GM21723 (cell line): ENCODE measurements around the gene KCNJ16.

ENCODE experiments used
- ATAC-seq: cut with Tn5 transposase; IDR thresholded peaks from one replicate; pipeline ENCODE4 v1.9.1; 2021; ENCODE audit warnings: mild to moderate bottlenecking, moderate library complexity; ENCODE audit not compliant: unreplicated experiment

The KCNJ16 gene

GRCh38 chr17:70095455-70095854, 20.4 kb downstream of the KCNJ16 start:
- no peak for ATAC-seq

- ATAC-seq, result no peak
Measured at GRCh38 chr17:70096861-70097260, 21.8 kb downstream of the KCNJ16 start.

- ATAC-seq, result no peak
Measured at GRCh38 chr17:70098030-70098429, 23.0 kb downstream of the KCNJ16 start.

GRCh38 chr17:70099294-70099693, 24.3 kb downstream of the KCNJ16 start:
- no peak for ATAC-seq

GRCh38 chr17:70099884-70100283, 24.9 kb downstream of the KCNJ16 start:
- no peak for ATAC-seq

GRCh38 chr17:70100983-70101382, 26.0 kb downstream of the KCNJ16 start:
- no peak for ATAC-seq

- ATAC-seq, result no peak
Measured at GRCh38 chr17:70102531-70102930, 27.5 kb downstream of the KCNJ16 start.

- ATAC-seq, result no peak
Measured at GRCh38 chr17:70104791-70105523, 29.9 kb downstream of the KCNJ16 start.

GRCh38 chr17:70105641-70106040, 30.6 kb downstream of the KCNJ16 start:
- ATAC-seq, result no peak

GRCh38 chr17:70106551-70106950, 31.5 kb downstream of the KCNJ16 start:
- ATAC-seq, result no peak

GRCh38 chr17:70107441-70107840, 32.4 kb downstream of the KCNJ16 start:
- ATAC-seq, result no peak

GRCh38 chr17:70107904-70108565, 33.0 kb downstream of the KCNJ16 start:
- ATAC-seq, result no peak

- no peak for ATAC-seq
Measured at GRCh38 chr17:70109497-70109896, 34.5 kb downstream of the KCNJ16 start.

GRCh38 chr17:70110443-70110880, 35.4 kb downstream of the KCNJ16 start:
- ATAC-seq, result no peak

GRCh38 chr17:70111201-70111600, 36.2 kb downstream of the KCNJ16 start:
- no peak for ATAC-seq

- no peak for ATAC-seq
Measured at GRCh38 chr17:70114405-70114804, 39.4 kb downstream of the KCNJ16 start.

GRCh38 chr17:70115126-70115525, 40.1 kb downstream of the KCNJ16 start:
- no peak for ATAC-seq

GRCh38 chr17:70116919-70117318, 41.9 kb downstream of the KCNJ16 start:
- ATAC-seq, result no peak

- ATAC-seq, result no peak
Measured at GRCh38 chr17:70119545-70119944, 44.5 kb downstream of the KCNJ16 start.

GRCh38 chr17:70119983-70120382, 45.0 kb downstream of the KCNJ16 start:
- ATAC-seq, result no peak

- ATAC-seq, result no peak
Measured at GRCh38 chr17:70120425-70120824, 45.4 kb downstream of the KCNJ16 start.

GRCh38 chr17:70121126-70121525, 46.1 kb downstream of the KCNJ16 start:
- ATAC-seq, result no peak
